ENCODE results near the gene EPB41L2. TPM values are rescaled to one million over a fixed set of nuclear protein-coding genes. Genes with fewer than 3 reads are reported as not detected.
"Not testable (repeated sequence)": the region's sequence is repeated elsewhere in the genome, so short reads cannot be mapped to it uniquely, and the experiment has no call there.

EPB41L2 gene
- total RNA-seq, 1 experiment from 2014 or later = 7.7 TPM

GRCh38 chr6:131037194-131037897, 25.7 kb downstream of the EPB41L2 start:
- no peak for DNase-seq (ENCODE audit: low spot score)

GRCh38 chr6:131036601-131037000, 26.4 kb downstream of the EPB41L2 start:
- no peak for DNase-seq (ENCODE audit: low spot score)

GRCh38 chr6:131036143-131036542, 26.9 kb downstream of the EPB41L2 start:
- DNase-seq (ENCODE audit: low spot score) = no peak

- DNase-seq (ENCODE audit: low spot score) = no peak
Observed at GRCh38 chr6:131035582-131035981, 27.5 kb downstream of the EPB41L2 start.

GRCh38 chr6:131033631-131034030, 29.4 kb downstream of the EPB41L2 start:
- DNase-seq (ENCODE audit: low spot score) = no peak

GRCh38 chr6:131029626-131030297, 33.3 kb downstream of the EPB41L2 start:
- DNase-seq (ENCODE audit: low spot score) = no peak

GRCh38 chr6:131027326-131027725, 35.7 kb downstream of the EPB41L2 start:
- DNase-seq (ENCODE audit: low spot score) = no peak

GRCh38 chr6:131026243-131026642, 36.8 kb downstream of the EPB41L2 start:
- DNase-seq (ENCODE audit: low spot score) = no peak

- DNase-seq (ENCODE audit: low spot score) = no peak
Observed at GRCh38 chr6:131024565-131024964, 38.5 kb downstream of the EPB41L2 start.

GRCh38 chr6:131023834-131024504, 39.1 kb downstream of the EPB41L2 start:
- DNase-seq (ENCODE audit: low spot score) = peak; percentile 83

- no peak for DNase-seq (ENCODE audit: low spot score)
Observed at GRCh38 chr6:131022691-131023090, 40.4 kb downstream of the EPB41L2 start.

- DNase-seq (ENCODE audit: low spot score) = no peak
Observed at GRCh38 chr6:131017962-131018361, 45.1 kb downstream of the EPB41L2 start.

GRCh38 chr6:131015630-131016263, 47.3 kb downstream of the EPB41L2 start:
- no peak for DNase-seq (ENCODE audit: low spot score)

GRCh38 chr6:131015025-131015591, 47.9 kb downstream of the EPB41L2 start:
- no peak for DNase-seq (ENCODE audit: low spot score)

GRCh38 chr6:131014080-131014776, 48.8 kb downstream of the EPB41L2 start:
- DNase-seq (ENCODE audit: low spot score) = no peak

- DNase-seq (ENCODE audit: low spot score) = peak; percentile 21
Observed at GRCh38 chr6:131013495-131013894, 49.5 kb downstream of the EPB41L2 start.

GRCh38 chr6:131009790-131010189, 53.3 kb downstream of the EPB41L2 start:
- DNase-seq (ENCODE audit: low spot score) = no peak

GRCh38 chr6:131008965-131009364, 54.1 kb downstream of the EPB41L2 start:
- DNase-seq (ENCODE audit: low spot score) = not testable (repeated sequence)

GRCh38 chr6:131007964-131008363, 55.1 kb downstream of the EPB41L2 start:
- not testable (repeated sequence) for DNase-seq (ENCODE audit: low spot score)

- no peak for DNase-seq (ENCODE audit: low spot score)
Observed at GRCh38 chr6:131007286-131007685, 55.8 kb downstream of the EPB41L2 start.

- no peak for DNase-seq (ENCODE audit: low spot score)
Observed at GRCh38 chr6:131005439-131006016, 57.5 kb downstream of the EPB41L2 start.
